EL (cell line): ENCODE results near the gene ZNF740.
"Not testable (repeated sequence)": the region's sequence is repeated elsewhere in the genome, so short reads cannot be mapped to it uniquely, and the experiment has no call there.

Experiments
- DNase-seq: peaks from one replicate; pipeline ENCODE4 v3.0.0-alpha.2; 2016

The ZNF740 gene

DNA sequence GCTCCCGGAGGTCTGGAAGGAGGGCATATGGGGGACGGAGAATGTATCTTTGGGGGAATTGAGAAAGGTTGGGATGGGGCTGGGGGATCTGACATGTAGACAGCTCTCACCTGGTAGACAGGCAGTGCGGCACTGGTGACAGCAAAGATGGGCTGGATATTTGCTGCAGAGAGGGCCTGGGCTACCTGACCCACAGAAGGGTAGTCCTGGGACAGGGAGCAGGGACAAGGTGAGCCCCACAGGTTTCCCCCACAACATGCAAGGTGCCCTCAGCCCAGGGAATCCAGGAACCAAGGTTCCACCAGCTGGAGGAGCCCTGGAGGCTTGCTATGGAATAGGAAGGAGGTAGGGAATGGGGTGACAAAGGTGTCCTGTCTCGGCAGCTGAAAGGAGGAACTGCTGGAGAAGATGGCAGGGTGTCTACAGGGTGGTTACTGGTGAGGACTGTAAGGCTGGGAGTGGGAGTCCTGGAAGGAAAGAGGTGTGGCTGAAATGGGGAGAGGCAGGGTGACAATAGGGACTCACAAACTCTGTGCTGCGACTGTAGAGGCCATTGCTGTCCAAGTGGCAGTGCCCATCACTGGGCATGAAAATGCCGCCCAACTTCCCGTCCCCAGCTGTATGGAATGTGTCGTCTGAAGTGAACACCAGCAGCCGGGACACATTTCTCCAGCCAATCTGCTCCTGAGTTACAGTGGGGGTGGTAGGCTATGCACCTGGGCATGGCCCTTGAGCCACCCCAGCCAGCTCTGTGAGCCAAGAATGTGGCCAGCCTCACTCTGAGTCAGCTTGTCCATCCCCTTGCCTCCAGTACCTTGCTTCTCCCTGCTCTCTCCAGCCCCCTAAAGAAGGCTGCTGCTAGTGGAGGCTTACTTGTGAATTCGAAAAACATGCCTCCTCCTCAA, 15.2 kb downstream of the ZNF740 start:
- DNase-seq: no peak

DNA sequence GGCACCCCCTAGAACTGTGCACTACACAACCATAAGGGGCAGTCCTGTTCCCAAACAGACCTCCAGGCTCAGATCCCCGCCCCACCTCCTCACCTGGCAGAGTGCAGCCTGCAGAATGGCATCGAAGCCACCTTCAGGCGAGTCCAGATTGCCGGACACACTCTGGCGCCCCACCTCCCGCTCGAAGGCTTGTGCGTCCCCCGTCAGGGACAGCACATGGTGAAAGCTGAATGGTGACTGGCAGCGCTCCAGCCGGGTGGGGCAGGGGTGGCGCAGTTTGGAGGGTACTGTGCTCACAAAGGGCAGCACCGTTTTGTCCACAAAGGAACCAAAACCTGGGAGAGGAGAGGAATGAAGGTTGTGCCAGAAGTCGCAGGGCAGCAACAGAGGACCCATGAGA, 16.0 kb downstream of the ZNF740 start:
- DNase-seq: no peak

DNA sequence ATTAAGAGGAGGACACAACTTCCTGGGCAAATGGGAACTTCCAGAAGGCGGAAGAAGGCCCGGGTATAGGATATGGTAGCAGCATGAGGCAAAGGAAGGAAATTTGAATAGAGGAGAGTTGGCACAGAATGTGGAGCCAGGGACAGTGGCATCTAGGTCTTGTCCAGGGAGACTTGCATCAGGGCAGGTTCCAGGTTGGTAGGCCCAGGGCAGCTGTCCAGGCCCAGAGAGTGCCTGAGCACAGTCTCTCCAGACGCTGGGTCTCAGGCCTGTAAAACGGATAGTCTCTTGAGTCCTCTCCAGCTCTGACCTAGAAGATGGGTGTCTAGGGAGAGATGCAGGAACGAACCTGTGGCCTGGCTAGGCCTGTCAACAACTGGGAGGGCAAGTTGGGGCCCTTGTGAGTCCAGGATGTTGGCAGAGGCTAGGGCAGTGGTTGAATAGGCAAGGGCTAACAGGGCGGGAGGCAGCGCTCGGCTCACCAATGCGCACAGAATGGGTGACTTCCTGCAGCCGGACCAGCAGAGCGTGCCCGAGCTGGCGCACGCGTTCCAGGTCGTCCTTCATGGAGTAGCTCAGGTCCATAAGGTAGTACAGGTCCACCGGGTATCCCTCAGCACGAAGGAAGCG, 16.6 kb downstream of the ZNF740 start:
- no peak for DNase-seq

DNA sequence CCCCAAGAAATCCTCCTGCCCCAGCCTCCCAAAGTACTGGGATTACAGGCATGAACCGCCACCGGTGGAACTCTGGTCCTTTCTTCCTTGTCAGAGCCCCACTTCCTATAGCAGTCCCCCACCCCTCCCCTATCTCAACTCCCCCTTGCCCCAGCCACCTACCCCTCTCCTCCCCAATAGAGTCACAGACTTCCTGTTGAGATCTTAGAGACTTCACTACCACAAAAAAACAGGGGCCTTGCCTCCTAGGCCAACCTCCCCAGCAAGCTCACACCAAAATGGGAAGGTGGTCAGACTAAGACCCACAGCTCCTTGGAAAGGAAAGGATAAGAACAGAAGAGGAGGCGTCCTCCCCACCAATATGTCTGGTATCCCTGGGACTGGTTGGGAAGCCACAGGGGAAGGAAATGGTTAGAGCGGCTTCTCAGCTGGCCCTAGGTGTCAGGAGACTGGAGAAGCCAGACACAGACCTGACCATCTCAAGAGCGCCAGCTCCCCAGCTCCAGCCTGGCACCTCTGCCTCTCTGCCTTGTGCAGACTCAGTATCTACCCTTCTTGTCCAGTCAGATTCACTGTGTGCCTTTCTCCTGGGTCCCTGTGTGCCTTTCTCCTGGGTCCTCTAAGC, 18.1 kb downstream of the ZNF740 start:
- DNase-seq: no peak

DNA sequence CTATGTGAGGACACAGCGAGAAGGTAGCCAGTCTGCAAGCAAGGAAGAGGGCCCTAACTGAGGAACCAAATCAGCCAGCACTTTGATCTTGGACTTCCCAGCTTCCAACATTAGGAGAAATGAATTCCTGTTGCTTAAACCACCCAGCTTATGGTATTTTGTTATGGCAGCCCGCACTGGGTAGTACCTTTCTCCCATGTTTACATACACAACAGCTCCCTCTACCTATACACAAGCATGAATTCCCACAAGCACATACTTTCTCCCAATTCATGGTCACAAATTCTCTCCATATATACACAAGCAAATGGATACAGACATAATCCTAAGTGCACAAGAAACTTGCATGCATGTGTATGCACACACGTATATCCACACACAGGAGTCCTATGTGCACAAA, 19.2 kb downstream of the ZNF740 start:
- DNase-seq: no peak

DNA sequence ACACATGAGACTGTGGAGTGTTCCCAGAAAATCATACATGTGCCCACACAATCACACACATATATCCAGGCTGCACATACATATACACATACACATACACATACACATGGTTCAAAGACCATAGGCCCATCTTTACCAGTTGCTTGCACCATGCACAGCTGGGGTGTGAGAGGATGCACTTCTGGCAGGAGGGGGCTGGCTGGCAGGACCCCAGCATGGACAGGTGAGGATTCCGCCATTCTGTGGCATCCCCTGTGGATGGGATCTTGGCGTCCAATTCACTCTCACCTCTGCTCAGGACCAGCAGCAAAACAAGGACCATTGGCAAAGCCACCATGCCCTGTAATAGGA, 19.6 kb downstream of the ZNF740 start:
- no peak for DNase-seq

- no peak for DNase-seq
Observed at GRCh38 chr12:53200458-53201176, 20.1 kb downstream of the ZNF740 start.

DNA sequence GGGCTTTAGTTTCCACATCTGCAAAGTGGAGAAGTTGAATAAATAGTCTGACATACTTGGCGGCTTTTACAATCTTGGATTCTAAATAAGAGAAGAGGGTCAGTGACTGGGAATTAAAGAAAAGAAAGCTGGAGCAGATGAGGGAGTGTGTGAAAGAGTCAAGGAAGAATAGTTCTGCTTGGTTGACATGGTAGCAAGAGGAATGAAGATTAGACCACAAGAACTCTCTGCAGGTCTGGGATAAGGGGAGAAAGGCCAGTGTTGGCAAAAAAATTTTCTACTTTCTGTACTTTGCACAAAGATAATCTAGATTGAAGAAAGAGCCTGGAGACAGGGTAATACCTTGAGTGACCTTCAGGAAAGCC, 20.6 kb downstream of the ZNF740 start:
- DNase-seq: no peak

- DNase-seq: no peak
Observed at GRCh38 chr12:53201639-53202038, 21.1 kb downstream of the ZNF740 start.

DNA sequence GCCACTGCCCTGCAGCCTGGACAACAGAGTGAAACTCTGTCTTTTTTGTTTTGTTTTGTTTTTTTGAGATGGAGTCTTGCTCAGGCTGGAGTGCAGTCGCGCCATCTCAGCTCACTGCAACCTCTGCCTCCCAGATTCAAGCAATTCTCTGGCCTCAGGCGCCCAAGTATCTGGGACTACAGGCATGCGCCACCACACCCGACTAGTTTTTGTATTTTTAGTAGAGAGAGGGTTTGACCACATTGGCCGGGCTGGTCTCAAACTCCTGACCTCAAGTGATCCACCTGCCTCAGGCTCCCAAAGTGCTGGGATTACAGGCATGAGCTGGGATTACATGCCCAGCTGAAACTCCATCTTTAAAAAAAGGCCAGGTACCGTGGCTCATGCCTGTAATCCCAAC, 21.8 kb downstream of the ZNF740 start:
- DNase-seq: not testable (repeated sequence)

- DNase-seq: no peak
Observed at GRCh38 chr12:53204351-53204750, 23.8 kb downstream of the ZNF740 start.

- peak; percentile 86 for DNase-seq
Observed at GRCh38 chr12:53205747-53206419, 25.4 kb downstream of the ZNF740 start.

DNA sequence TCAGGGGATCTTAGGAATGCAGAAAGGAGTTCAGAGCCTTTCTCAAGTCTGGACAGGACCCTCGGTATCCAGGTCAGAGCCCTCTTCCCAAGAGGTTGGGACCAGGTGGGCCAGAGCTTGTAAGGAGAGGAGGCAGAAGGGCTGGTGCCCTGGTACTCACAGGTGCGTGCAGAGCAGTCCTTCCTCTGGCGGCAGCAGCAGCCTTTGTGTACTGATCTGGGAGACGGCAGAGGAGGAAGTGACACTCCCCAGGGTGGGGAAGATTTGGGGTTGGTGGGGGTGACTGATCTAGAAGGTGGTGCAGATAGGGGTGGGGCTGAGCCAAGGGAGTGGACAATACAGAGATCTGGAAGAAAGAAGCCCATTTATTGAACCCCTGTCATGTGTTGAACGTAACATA, 26.5 kb downstream of the ZNF740 start, which contains the start of gene ITGB7:
ITGB7 (minus strand) TSS at position 210 of the 400 bp plus-strand sequence. CDS start 6,808 bp downstream, outside the sequence.
- no peak for DNase-seq

- no peak for DNase-seq
Observed at GRCh38 chr12:53208435-53208834, 27.9 kb downstream of the ZNF740 start.

GRCh38 chr12:53208877-53209463, 28.4 kb downstream of the ZNF740 start:
- DNase-seq: no peak

DNA sequence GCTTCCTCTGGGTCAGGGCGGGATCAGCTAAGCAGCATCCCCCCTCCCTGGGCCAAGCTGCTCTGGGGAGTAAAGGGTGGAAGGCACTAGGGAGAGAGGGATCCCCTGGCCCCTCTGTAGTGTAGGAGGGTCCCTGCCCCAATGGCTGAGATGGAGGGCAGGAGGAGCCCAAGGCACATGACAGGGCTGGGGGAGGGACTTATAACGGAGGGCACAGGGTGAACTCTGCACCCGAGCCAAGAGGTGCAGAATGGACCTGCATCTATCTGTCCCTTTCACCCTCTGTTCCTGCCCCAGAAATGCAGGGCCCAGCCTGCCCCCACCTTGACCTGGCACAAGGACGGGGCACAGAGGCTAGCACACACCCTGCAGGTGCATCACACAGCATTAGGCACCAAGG, 30.3 kb downstream of the ZNF740 start:
- no peak for DNase-seq

- no peak for DNase-seq
Observed at GRCh38 chr12:53211476-53212381, 31.2 kb downstream of the ZNF740 start.

DNA sequence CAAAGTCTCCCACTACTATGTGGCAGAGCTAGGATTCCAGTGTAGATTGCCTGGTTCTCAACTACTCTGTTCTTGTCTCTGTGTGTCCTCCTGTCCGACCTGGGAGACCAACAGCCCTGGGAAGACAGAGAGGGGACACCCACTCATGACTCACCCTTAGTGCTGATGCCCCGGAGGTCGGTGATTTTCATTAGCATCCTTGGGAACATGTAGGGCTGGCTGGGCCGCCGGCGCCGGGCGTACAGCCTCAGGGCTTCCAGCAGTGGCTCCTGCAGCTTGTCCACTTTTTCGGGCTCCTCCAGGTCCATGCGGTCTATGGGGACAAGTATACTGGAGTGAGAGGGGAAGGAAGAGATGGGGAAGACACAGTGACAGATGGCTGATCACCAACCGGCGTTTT, 32.4 kb downstream of the ZNF740 start:
- DNase-seq: peak; percentile 53

- peak; percentile 74 for DNase-seq
Observed at GRCh38 chr12:53213348-53213747, 32.8 kb downstream of the ZNF740 start.

GRCh38 chr12:53214221-53214620, 33.7 kb downstream of the ZNF740 start:
- no peak for DNase-seq
